ENCODE data around the gene FXR2. TPM values are rescaled to one million over a fixed set of nuclear protein-coding genes. Genes with fewer than 3 reads are reported as not detected.

The FXR2 gene
- total RNA-seq, 2 experiments from 2014 or later, result 32.1 to 32.4 TPM

GRCh38 chr17:7558544-7559319 lies 56.0 kb downstream of the FXR2 start, which contains the start of gene TNFSF13:
Gene TNFSF13 (plus strand): TSS chr17:7558750. CDS start chr17:7559040, 290 bp downstream.
- peaks cover 40% of the 10 kb centered on the region for H3K4me1 ChIP-seq (ENCODE audit: insufficient read depth, low read length, poor library complexity, severe bottlenecking)

GRCh38 chr17:7557775-7558543 lies 56.7 kb downstream of the FXR2 start:
- peak overlapping the region; percentile 27 for H3K4me2 ChIP-seq (ENCODE audit: low read length)

More at GRCh38 chr17:7558544-7559319, 56.0 kb downstream of the FXR2 start, which contains the start of gene TNFSF13:
- no TSS peak for BruUV-seq (replicated peaks)
- no peak for DNase-seq (ENCODE audit: low spot score)
- Histone ChIP-seq H3K9me3 (ENCODE audit: low read length) (no peaks in the 10 kb centered on the region), H3K9me2 (ENCODE audit: insufficient read depth, low read length) (no peaks in the 10 kb centered on the region), H3K4me2 (ENCODE audit: low read length) (peak within 1 kb of the TSS; percentile 74), H2AFZ (ENCODE audit: low read length) (peak within 1 kb of the TSS; percentile 12; the same call in 1 of the 2 replicates), H3K27ac (ENCODE audit: low read depth, low read length, poor library complexity, severe bottlenecking) (no peak within 1 kb of the TSS), H4K20me1 (ENCODE audit: insufficient read depth, low read length) (no peaks in the 10 kb centered on the region), H3K36me3 (ENCODE audit: insufficient read depth, low read length) (peaks cover 6% of the 10 kb centered on the region; the same call in 1 of the 2 replicates), H3K79me2 (ENCODE audit: insufficient read depth, low read depth, low read length) (peaks cover 19% of the 10 kb centered on the region; the same call in 1 of the 2 replicates), H3K4me3 (ENCODE audit: low read depth, low read length, poor library complexity, severe bottlenecking) (no peak within 1 kb of the TSS)
- intact Hi-C loops (cut with micrococcal nuclease; ENCODE audit: unreplicated experiment), result no loop called here
- POLR2A ChIA-PET, result interaction anchor here (0.7 to 0.9 kb wide), 2 partner anchors 33 to 189 kb away, joined by 3 read pairs; no protein-coding TSS in a partner anchor
- CTCF ChIA-PET (ENCODE audit: unreplicated experiment), result no interaction called here
- no peak for TF ChIP-seq EZH2phosphoT487 (IDR thresholded peaks at IDR 0.05; ENCODE audit: borderline replicate concordance, low read depth, low read length)

More at GRCh38 chr17:7557775-7558543, 56.7 kb downstream of the FXR2 start:
- no peak overlapping the region for H3K27ac ChIP-seq (ENCODE audit: low read depth, low read length, poor library complexity, severe bottlenecking)
- TF ChIP-seq EZH2phosphoT487 (IDR thresholded peaks at IDR 0.05; ENCODE audit: borderline replicate concordance, low read depth, low read length) (no peak), CTCF (conservative IDR thresholded peaks at IDR 0.05; ENCODE audit: low read length) (no peak)
- peaks cover 11% of the 10 kb centered on the region; the same call in 1 of the 2 replicates for H3K79me2 ChIP-seq (ENCODE audit: insufficient read depth, low read depth, low read length)
- BruUV-seq (replicated peaks), result no TSS peak
- no peaks in the 10 kb centered on the region for H3K9me2 ChIP-seq (ENCODE audit: insufficient read depth, low read length)
- H3K9me3 ChIP-seq (ENCODE audit: low read length), result no peaks in the 10 kb centered on the region
- no peaks in the 10 kb centered on the region for H3K36me3 ChIP-seq (ENCODE audit: insufficient read depth, low read length)
- DNase-seq (ENCODE audit: low spot score), result peak; percentile 33
- peak overlapping the region; percentile 12; the same call in 1 of the 2 replicates for H2AFZ ChIP-seq (ENCODE audit: low read length)
- no peaks in the 10 kb centered on the region for H4K20me1 ChIP-seq (ENCODE audit: insufficient read depth, low read length)
- POLR2A ChIA-PET, result interaction anchor here (0.7 to 0.9 kb wide), 2 partner anchors 33 to 190 kb away, joined by 3 read pairs; no protein-coding TSS in a partner anchor
- H3K4me1 ChIP-seq (ENCODE audit: insufficient read depth, low read length, poor library complexity, severe bottlenecking), result peaks cover 40% of the 10 kb centered on the region
- CTCF ChIA-PET (ENCODE audit: unreplicated experiment), result no interaction called here
- intact Hi-C loops (cut with micrococcal nuclease; ENCODE audit: unreplicated experiment), result no loop called here
- no peak overlapping the region for H3K4me3 ChIP-seq (ENCODE audit: low read depth, low read length, poor library complexity, severe bottlenecking)
